NB4 (cell line): Measurements from ENCODE around the gene NMRK1.

Experiments
- CTCF ChIP-seq: IDR thresholded peaks from one replicate; pipeline ENCODE4 v1.5.1; 2012; ENCODE audit warnings: low read depth, low read length
- MAX ChIP-seq: IDR thresholded peaks from 2 replicates; pipeline ENCODE4 v1.6.1; 2011; ENCODE audit warnings: low read depth, low read length
- MYC ChIP-seq: IDR thresholded peaks from 2 replicates; pipeline ENCODE4 v1.6.1; 2011; ENCODE audit warnings: low read depth, low read length
- POLR2A ChIP-seq: IDR thresholded peaks from 2 replicates; pipeline ENCODE4 v1.6.1; 2011; ENCODE audit warnings: mild to moderate bottlenecking; ENCODE audit not compliant: insufficient read length; ENCODE audit errors: extremely low read depth

GRCh38 chr9:75088646-75089372 is 854 bp upstream of the NMRK1 start:
- TF ChIP-seq CTCF (no peak), POLR2A (no peak), MYC (no peak), MAX (no peak)
